GM19452 (cell line): ENCODE results near the gene NAT10.

Experiments
- ATAC-seq: cut with Tn5 transposase; IDR thresholded peaks from one replicate; pipeline ENCODE4 v1.9.1; 2021; ENCODE audit not compliant: unreplicated experiment

The NAT10 gene

DNA sequence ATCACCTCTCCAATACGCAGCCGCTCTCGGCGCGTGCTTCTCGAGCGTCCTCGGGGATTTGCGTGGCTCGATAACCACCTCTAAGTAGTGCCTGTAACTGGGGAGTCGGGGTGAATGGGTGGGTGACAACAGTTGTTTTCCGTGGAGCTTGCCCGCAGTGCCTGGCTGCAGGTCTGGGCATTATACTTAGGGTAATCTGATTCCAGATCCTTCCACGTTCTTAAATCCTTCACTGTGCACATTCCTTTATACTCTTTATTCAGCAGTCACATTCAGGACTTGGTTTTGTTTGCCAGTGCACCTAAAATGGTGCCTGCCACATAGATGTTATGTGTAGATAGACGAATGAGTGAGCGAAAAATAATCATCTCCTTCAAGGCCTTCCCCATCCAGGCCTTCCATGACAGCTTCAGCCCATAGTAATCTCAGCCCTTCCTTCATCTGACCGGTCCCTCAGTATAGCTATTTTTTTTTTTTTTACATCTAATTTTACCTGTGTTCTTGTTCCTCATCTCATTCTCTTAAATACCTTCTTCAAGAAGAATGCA, 602 bp downstream of the NAT10 start:
- no peak for ATAC-seq

DNA sequence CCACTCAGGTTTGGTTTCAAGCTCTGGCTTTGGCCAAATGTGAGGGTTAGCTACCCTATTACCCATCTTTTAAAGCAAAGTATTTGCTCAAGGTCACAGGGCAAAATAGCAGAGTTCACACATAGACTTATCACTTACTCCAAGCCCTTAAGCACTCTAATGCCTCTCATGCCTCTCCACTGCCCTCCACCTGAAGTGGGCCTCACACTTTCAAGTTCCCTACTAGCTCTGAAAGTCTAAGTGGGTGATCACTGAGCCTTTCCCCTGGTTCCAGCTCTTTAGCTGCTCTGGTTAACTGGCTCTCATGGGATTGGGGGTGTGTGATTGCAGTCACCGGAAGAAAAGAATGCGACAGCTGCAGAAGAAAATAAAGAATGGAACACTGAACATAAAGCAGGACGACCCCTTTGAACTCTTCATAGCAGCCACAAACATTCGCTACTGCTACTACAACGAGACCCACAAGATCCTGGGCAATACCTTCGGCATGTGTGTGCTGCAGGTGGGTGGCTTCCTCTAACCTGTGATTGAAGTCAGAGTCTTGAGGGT, 6.4 kb downstream of the NAT10 start:
- no peak for ATAC-seq

DNA sequence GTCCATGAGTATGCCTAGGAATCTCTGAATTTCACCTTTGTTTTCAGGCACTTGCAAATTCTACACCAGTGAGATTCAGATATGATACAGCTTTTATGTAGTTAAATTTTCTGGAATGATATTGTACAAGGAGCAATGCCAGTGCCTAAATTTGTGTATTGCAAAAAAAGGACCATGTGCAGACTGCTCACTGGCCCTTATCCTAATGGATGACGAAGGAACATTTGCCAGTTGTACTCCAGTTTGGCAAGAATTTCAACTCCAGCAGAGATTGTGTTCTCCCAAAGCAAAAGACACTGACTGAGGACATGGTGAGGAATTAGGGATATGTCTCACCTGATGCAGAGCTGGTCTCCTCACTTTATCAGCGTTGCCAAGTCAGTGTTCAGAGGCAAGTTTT, 8.6 kb downstream of the NAT10 start:
- ATAC-seq: no peak

DNA sequence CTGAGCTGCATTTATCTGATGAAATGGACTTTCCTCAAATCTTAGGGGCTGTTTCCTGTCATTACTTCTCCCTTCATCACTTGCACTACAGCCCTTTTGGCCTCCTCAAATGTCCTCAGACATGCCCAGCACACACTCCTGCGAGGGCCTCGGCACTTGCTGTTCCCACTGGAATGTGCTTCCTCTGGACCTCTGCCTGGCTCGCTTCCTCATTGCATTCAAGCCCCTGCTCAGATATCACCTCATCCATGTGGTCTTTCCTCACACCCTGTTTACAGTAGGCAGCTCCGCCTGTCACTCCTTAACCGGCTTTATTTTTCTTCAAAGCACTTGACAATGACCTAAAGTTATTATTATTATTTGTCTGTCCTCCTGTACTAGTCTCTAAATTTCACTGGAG, 9.0 kb downstream of the NAT10 start:
- no peak for ATAC-seq

DNA sequence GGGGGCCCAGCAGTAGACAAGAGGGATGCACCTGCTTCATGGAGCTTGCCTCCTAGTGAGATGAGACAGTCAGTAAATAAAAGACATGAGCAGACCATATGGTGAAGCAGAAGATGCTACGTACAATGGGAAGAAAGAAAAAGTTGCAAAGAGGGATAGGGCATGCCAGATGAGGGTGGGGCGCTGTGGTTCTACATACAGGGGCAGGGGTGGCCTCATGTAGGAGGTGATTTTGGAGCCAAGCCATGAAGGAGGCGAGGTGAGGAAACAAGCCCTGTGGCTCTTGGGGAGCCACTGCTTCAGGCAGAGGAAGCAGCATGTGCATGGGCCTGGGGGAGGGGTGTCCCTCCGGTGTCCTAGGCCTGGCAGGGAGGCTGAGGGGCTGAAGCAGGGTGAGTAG, 15.2 kb downstream of the NAT10 start:
- no peak for ATAC-seq

DNA sequence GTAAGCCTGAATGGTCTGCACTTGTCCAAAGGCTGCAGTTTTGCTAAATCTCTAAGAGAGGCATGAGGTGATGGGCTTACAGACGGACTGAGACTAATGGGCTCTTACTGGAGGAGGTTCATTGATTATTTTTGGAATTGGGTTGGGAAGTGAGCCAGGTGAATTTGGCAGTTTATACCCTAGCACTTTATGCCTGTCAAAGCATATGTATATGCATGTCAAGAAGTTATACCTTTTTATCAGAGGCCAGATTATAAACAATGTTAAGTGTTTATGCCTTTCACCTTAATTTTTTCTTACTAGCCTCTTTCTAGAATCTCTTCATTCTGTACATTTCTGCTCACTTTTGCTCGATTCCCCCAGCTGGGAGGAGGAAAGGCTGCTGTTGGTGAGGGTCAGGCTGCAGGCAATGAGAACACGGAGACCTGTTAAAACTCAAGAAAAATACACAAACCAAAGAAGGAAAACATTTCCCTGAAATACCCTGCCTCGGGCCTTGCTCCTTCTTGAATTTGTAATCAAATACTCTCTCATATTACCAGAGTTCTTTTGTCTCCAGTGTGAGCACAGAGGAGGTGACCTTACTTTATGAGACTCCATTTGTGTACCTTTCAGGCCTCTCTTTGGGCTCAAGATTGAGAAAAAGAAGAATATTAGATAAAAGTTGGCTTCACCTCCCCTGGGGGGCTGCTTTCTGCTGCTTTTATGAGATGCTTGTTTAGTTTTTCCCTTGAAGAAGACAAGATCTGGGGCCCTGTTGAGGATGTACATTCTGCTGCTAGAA, 19.6 kb downstream of the NAT10 start:
- no peak for ATAC-seq

DNA sequence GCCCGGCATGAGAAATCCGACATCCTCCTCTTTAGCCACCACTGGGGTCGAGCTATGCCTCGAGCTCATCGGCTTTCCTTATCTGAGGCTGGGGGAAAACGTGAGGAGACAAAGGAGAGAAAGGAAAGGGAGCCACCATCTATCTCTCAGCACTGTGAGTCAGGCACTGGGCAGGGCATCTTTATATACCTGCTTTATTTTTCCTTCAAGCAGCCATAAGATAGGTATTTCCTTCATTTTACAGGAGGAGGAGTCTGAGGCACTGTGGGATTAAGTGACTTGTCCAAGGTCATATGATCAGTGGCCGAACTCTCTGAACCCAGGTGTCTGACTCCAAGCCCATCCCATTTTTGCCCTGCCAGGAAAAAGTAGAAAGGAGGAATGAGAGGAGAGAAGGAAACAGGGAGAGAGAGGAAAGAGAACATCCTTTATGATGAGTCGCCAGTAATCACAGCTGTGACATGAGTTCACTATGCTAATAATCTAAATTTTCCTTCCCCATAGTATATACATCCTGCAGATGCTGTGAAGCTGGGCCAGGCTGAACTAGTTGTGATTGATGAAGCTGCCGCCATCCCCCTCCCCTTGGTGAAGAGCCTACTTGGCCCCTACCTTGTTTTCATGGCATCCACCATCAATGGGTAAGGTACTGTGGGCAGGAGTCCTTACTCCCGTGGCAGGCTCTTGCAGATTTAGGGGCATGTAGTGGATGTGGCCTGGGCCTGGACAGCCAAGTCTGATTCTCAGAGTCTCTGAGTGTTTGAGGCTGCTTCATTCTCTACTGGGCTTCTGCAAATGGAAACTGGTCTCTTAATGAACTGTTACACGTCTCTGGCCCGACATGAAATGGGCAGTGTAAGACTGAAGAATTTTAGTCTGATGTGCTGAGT, 21.8 kb downstream of the NAT10 start:
- ATAC-seq: no peak

DNA sequence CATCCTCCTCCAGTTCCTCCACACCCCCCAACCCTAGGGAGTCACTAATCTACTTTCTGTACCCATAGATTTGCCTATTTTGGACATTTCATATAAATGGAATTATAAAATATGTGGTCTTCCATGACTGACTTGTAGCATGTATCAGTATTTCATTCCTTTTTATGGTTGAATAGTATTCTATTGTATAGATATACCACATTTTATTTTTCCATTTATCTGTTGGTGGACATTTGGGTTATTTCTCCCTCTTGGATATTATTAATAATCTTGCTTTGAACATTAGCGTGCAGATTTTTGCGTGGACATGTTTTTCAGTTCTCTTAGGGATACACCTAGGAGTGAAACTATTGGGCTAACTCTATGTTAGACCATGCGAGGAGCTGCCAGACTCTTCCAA, 23.4 kb downstream of the NAT10 start:
- ATAC-seq: no peak

DNA sequence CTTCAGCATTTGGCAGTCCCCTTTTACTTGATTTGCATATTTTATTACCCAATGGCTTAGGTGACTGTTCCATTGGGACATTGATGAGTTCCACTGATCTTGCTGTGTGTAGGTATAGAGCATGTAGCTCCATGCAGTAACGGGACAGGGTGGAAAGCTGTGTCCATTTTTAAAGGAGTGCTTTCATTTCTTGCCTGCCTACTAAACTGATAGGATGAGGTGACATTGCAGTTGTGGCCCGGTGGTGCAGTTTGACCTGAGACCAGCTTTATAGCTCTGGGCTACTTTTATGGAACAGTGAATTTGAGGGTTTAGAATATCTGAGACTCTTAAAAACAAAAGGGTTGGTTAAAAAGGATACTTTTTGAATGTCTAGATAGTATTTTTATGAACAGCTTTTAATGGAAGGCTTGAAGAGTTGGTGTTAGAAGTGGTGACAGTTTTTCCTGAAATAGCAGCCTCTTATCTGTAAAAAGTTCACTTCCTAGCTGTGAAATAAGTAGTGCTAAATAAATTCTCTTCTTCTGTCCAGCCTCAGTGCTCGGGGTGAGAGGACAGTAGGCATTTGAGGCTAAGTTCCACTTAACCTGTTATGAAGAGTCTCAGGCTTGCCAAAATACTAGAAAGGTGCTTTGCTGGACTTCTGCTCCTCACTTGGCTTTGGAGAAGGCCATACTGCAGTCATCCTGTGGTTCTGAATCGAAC, 27.0 kb downstream of the NAT10 start:
- ATAC-seq: no peak

DNA sequence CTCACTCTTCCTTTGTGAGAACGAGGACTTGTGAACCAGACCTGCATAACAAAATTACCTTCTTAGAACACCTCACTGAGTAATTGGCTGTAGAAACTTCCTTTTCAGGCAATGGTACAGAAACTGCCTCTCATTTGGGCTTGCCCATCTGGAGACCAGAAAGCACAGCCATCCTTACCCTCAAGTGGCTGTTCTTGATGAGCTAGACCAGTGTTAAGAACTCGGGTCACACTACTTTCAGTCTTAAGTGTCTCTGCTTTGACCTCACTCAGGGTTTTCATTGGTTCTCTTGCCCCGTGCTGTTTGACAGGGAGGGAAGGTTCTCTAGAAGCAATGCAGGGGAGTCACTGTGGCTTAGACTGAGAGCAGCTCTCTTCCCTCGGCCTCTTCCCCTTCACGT, 29.3 kb downstream of the NAT10 start:
- no peak for ATAC-seq

DNA sequence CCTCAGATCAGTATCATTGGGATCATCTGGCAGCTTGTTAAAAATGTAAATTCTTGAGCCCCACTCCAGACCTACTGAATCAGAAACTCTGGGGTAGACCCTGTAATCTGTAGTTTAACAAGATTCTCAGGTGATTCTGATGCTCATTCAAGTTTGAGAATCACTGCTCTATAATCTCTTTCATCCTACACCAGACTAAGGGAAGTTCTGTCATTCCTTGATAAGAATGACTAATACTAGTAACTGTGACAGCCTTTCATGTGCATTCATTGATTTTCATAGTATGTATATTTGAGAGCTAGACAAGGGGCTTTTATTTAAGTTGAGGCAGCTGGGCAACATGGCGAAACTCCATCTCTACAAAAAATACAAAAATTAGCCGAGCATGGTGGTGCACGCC, 30.0 kb downstream of the NAT10 start:
- ATAC-seq: no peak

DNA sequence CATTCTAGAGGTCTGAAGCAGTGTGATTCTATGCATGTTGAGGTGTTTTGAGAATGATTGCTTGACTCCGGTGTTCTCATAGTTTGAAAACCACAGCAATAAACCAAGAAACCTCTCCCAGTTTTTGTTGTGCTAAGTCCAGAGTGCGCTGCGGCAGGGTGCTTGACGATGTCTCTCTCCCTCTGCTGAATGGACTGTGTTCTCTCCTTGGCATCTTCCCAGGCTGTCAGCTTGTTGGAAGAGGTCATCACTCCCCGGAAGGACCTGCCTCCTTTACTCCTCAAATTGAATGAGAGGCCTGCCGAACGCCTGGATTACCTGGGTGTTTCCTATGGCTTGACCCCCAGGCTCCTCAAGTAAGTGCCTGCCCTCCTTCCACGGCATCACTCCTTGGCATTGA, 31.0 kb downstream of the NAT10 start:
- ATAC-seq: no peak

DNA sequence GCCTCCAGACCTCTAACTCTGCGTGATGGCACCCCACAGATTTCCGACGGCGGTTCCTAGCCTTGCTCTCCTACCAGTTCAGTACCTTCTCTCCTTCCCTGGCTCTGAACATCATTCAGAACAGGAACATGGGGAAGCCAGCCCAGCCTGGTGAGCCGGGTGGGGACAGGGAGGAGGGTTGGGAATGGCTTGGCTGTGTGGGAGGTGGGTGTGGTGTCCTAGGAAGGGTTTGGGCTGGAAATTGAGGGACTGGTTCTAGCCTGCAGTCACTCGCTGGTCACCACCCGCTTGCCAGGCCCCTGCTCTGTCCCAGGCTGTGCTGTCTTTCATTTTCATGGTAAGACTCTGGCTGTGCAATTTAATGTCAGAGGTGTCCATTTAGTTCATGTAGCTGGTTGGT, 33.9 kb downstream of the NAT10 start:
- no peak for ATAC-seq

DNA sequence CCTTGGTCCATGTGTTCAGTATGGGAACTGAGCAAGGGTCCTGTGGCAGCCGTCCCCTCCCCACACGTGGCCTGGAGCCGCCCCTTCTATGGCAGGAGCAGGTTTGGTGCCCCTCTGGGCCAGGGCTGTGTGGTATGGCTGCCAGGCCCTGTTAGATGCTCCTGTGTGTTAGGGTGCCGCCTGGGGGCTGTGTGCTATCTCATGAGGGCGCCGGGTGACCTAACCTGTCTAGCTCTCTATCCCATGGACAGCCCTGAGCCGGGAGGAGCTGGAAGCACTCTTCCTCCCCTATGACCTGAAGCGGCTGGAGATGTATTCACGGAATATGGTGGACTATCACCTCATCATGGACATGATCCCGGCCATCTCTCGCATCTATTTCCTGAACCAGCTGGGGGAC, 34.7 kb downstream of the NAT10 start:
- no peak for ATAC-seq

DNA sequence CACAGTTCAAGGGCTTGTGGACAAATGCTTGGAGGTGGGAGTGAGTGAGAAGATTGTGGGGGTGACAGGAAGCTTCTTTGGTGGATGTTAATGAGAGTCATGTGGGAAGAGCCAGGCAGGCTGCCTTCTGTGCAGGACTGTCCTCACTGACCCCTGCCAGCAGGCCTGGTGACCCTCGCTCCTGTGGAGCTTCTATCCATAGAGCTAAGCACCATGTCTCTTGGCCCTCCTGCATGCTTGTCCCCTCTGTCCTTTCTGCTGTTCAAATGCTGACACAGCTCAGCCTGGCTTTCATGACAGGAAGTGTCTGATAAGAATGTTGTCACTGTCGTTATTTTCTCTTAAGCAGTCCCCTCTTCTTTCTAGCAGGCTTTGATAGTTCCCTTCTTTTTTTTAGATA, 37.6 kb downstream of the NAT10 start:
- ATAC-seq: no peak

DNA sequence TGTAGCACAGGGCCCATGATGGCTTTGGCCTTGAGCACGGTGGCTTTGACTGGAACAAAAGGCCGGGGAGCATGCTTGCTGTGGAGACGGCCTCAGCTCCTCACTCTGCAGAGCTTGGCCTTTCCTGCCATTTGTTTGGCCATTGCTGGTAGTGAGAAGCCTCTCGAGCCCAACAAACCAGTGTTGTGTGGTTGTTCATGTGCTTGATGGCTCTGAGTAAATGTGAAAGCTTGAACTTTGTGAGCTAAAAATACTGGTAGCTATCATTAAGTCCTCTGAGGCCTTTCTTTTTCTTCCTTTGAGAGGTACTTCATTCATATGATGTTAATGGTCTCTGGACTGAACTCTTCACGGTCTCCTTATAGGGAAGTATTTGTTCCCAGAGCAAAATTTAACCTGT, 39.6 kb downstream of the NAT10 start:
- ATAC-seq: no peak

DNA sequence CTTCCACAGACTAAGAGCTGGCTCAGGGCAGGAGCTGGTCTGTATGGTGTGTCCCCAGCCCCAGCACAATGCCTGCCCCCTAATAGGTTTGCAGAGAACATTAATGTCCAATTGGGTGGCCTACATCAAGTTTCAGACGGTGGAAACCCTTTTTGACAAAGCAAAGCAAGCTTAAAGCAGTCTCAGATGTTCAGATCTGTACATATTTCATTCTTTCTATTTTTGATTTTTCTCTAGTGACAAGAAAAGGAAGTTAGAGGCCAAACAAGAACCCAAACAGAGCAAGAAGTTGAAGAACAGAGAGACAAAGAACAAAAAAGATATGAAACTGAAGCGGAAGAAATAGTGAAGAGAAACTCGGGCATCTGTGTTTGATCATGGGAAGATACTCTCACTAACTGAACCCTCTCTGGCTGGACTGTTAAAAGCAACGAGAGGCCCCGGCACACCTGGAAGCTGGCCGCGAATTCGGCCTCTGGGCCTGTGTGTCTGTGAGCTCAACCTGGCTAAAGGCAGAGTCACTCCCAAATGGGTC, 40.5 kb downstream of the NAT10 start:
- no peak for ATAC-seq

DNA sequence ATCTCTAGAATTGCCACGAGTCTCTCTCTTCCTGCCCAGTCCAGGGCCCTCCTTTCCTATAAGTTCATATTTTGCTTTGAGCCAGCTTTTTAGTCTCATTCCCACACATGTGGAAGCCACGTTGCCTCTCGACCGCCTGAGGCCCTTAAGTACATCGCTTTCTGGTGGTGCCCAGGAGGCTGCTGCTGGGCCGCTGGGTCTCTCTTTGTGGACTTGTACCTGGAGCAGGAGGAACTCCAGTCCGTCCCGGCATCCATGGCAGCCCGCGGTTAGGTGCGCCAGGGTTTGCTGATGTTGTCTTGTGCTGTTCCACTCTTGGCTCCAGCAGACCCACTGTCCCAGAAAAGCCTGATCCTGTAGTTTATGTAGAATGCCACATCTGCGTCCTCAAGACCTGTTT, 41.0 kb downstream of the NAT10 start:
- no peak for ATAC-seq

DNA sequence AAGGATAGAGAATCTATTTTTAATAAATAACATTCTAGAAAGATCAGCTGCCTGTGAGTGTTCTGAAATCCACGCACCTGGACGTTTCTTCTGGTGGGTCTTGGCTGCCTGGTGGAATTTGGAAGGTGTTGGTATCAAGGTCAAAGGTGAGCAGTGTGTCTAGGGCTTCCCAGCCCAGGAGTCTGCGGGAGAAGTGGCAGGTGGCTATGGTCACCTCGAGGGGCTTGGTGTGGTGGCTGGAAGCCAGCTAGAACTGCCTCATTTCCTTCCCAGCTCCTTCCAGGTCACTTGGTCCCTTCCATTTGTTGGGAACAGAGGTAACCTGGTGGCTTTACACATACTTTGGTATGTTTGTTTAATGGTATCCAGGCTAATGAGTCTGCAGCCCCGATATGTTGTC, 41.4 kb downstream of the NAT10 start:
- no peak for ATAC-seq

DNA sequence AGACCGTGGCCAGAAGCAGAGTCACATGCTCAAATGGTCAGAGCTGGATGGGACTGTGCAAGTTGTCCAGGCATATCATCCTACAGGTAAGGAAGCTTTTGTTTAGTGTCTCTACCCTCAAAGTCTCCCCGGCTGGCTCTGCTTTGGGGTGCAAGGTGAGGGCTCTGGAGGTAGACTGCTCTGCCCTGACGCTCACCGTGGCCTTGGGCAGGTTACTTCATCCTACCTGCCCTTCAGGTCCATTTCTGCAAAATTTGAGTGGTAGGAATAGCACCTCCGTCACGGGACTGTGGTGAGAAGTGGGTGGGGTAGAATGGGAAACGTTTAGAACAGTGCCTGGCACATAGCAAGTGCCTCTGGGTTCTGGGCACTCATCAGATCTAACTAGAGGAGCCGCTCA, 42.2 kb downstream of the NAT10 start:
- no peak for ATAC-seq
